Mucosa of rectum (tissue), 2 donors: Measurements from ENCODE around the gene CMTM8.
"Not testable (repeated sequence)": the region's sequence is repeated elsewhere in the genome, so short reads cannot be mapped to it uniquely, and the experiment has no call there.

Source experiments
- H3K27ac ChIP-seq, 2 donors: one replicate each; pipeline ENCODE4 v1.7.0; 2013; ENCODE audit warnings: inconsistent platforms in 2 of 2, low read depth in 2 of 2, low read length in 2 of 2
- H3K27me3 ChIP-seq, 2 donors: one replicate each; pipeline ENCODE4 v1.7.0; 2013; ENCODE audit warnings: low read length in 2 of 2; ENCODE audit not compliant: control insufficient read depth in 2 of 2, insufficient read depth in 2 of 2
- H3K36me3 ChIP-seq, 2 donors: one replicate each; pipeline ENCODE4 v1.7.0; 2013; ENCODE audit warnings: low read length in 2 of 2; ENCODE audit not compliant: control insufficient read depth in 2 of 2, insufficient read depth in 2 of 2
- H3K4me1 ChIP-seq, 2 donors: one replicate each; pipeline ENCODE4 v1.7.0; 2013; ENCODE audit warnings: low read length in 2 of 2, mild to moderate bottlenecking in 1 of 2; ENCODE audit not compliant: control insufficient read depth in 2 of 2, insufficient read depth in 2 of 2
- H3K4me3 ChIP-seq, 2 donors: one replicate each; pipeline ENCODE4 v1.7.0; 2013; ENCODE audit warnings: low read length in 2 of 2
- H3K9ac ChIP-seq, 2 donors: one replicate each; pipeline ENCODE4 v1.7.0; 2013; ENCODE audit warnings: low read length in 2 of 2, low read depth in 1 of 2, mild to moderate bottlenecking in 1 of 2
- H3K9me3 ChIP-seq, 2 donors: one replicate each; pipeline ENCODE4 v1.7.0; 2013; ENCODE audit warnings: low read length in 2 of 2; ENCODE audit not compliant: control insufficient read depth in 2 of 2
- donor health status: healthy.
- donor health status: Normal muscosa, but diverticular disease.

CMTM8 gene

GRCh38 chr3:32387512-32387911 is 149.0 kb downstream of the CMTM8 start:
- no peaks in the 10 kb centered on the region for H3K9me3 ChIP-seq
- H3K4me1 ChIP-seq: peaks cover 0 to 6% of the 10 kb centered on the region in 2 donors
- H3K27ac ChIP-seq: no peak overlapping the region
- H3K9ac ChIP-seq: no peak overlapping the region
- H3K27me3 ChIP-seq: no peaks in the 10 kb centered on the region
- no peak overlapping the region for H3K4me3 ChIP-seq
- no peaks in the 10 kb centered on the region for H3K36me3 ChIP-seq

DNA sequence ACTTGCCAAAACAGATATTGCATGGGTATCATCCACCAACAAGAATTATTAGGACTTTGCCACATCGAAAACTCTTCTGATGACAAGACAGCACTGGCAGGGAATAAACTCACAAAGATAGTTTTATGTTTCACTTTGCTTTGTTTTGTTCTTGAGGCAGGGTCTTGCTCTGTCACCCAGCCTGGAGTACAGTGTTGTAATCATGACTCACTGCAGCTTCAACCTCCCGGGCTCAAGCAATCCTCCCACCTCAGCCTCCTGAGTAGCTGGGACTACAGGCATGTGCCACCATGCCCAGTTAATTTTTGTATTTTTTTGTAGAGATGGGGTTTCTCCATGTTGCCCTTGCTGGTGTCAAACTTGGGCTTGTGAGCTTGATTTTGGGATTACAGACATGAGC is 151.1 kb downstream of the CMTM8 start:
- not testable (repeated sequence) for H3K36me3 ChIP-seq, H3K9me3 ChIP-seq, H3K27me3 ChIP-seq, H3K9ac ChIP-seq, H3K4me1 ChIP-seq, H3K4me3 ChIP-seq, H3K27ac ChIP-seq

DNA sequence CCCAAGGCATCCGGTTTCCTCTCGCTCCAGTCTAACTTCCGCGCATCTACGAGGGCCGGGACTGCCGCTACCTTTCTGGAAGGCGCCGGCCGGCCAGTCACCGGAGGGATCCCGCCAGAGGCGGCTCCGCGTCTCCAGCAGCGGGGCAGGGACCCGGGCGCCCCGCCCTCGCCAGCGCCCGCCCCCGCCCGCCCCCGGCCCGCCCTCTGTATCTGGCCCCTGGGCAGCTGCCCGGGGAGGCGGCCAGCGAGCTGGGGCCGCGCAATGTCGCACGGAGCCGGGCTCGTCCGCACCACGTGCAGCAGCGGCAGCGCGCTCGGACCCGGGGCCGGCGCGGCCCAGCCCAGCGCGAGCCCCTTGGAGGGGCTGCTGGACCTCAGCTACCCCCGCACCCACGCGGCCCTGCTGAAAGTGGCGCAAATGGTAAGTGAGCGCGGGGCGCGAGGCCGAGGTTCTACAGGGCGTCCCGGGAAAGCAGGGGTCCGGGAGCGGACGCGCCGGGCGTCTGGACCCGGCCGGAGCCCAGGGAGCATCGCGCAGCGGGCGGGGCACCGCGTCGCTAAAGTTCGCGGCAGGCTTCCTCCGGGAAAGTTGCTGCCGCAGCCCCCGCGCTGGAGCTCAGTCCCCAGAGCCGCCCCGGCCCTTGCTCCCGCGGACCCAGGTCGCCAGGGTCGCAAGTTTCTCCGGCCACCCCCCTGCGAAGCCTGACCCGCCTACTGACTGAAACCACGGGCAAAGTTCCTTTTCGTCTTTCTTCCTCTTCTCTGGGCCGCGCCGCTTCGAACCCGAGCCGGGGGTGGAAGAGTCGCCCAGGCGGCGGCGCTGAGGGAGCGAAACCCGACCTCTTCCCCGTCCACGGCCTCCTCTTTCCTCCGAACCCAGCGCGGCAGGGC is 153.4 kb downstream of the CMTM8 start, which contains the start of gene CMTM7:
TSS of gene CMTM7 (plus strand) at position 211 of the 893 bp plus-strand sequence. CDS start at position 265, 54 bp downstream.
- H3K27ac ChIP-seq: peak within 1 kb of the TSS; percentile 30 to 72
- no peaks in the 10 kb centered on the region for H3K36me3 ChIP-seq
- no peaks in the 10 kb centered on the region for H3K27me3 ChIP-seq
- peaks cover 0 to 6% of the 10 kb centered on the region in 2 donors for H3K4me1 ChIP-seq
- no peaks in the 10 kb centered on the region for H3K9me3 ChIP-seq
- H3K4me3 ChIP-seq: peak within 1 kb of the TSS; percentile 67 to 77
- H3K9ac ChIP-seq: peak within 1 kb of the TSS; percentile 65 to 67

DNA sequence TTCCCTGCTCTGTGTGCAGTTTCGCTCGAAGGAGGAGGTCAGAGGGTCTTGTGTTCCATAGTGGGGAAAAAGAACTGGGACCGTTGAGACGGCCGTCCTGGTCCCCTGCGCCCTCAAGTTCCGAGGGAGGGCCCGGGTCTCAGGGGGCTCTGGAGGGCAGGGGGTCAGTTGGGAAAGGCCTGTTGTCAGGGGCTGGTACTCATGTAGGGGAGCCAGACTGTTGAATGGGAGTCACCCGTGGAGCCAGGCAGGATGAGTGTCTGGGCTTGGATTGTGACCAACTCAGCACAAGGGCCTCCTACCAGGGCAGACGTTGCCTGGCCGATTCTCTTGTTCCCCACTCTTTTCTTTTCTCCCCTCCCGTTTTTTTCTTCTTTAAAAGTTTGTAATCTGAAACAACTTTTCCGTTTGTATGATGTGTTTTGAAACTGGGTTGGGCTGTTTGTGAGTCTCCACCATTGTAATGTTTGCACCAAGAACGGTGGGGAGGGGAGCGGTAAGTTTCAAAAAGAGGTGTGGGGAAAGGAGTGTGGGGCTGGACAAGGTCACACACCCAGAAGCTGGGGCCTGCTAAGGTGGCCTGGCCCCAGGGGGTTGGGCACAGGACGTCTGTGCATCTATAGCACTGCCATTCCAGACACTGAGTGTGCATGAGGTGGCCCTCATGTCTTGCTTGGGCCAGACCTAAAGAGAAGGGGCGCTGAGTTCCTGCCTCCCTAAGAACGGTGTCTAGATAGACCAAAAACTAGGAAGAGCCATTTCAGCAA is 154.2 kb downstream of the CMTM8 start:
- peak overlapping the region; percentile 30 to 72 for H3K27ac ChIP-seq
- peaks cover 0 to 6% of the 10 kb centered on the region in 2 donors for H3K4me1 ChIP-seq
- H3K27me3 ChIP-seq: no peaks in the 10 kb centered on the region
- H3K9me3 ChIP-seq: no peaks in the 10 kb centered on the region
- H3K36me3 ChIP-seq: no peaks in the 10 kb centered on the region
- H3K9ac ChIP-seq: peak overlapping the region; percentile 65 to 67
- peak overlapping the region; percentile 67 to 72 for H3K4me3 ChIP-seq

DNA sequence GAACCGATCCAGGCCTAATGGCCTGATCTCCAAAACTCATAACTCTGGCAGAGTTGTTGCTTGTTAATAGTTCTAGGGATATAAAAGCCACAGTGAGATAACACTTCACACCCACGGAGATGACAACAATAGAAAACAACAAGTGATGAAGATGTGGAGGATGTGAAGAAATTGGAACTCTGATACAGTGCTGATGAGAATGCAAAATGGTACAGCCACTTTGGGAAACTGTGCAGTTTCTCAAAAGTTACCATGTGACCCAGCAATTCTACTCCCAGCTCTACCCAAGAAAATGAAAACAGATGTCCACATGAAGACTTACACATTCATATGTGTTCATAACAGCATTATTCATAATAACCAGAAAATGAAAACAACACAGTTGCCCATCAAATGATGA is 157.0 kb downstream of the CMTM8 start:
- no peak overlapping the region for H3K9ac ChIP-seq
- no peaks in the 10 kb centered on the region for H3K27me3 ChIP-seq
- H3K36me3 ChIP-seq: no peaks in the 10 kb centered on the region
- no peak overlapping the region for H3K4me3 ChIP-seq
- no peaks in the 10 kb centered on the region for H3K9me3 ChIP-seq
- peaks cover 0 to 6% of the 10 kb centered on the region in 2 donors for H3K4me1 ChIP-seq
- no peak overlapping the region for H3K27ac ChIP-seq

- no peak overlapping the region for H3K27ac ChIP-seq
- H3K9ac ChIP-seq: no peak overlapping the region
- H3K4me3 ChIP-seq: no peak overlapping the region
- H3K36me3 ChIP-seq: no peaks in the 10 kb centered on the region
- H3K4me1 ChIP-seq: peaks cover 5 to 8% of the 10 kb centered on the region in 2 donors
- no peaks in the 10 kb centered on the region for H3K27me3 ChIP-seq
- no peaks in the 10 kb centered on the region for H3K9me3 ChIP-seq
Observed at GRCh38 chr3:32397941-32398340, 159.5 kb downstream of the CMTM8 start.

GRCh38 chr3:32398531-32398930 is 160.1 kb downstream of the CMTM8 start:
- peaks cover 7 to 11% of the 10 kb centered on the region in 2 donors for H3K4me1 ChIP-seq
- H3K27ac ChIP-seq: peak overlapping the region in 1 of 2 donors; percentile 9
- H3K9ac ChIP-seq: no peak overlapping the region

DNA sequence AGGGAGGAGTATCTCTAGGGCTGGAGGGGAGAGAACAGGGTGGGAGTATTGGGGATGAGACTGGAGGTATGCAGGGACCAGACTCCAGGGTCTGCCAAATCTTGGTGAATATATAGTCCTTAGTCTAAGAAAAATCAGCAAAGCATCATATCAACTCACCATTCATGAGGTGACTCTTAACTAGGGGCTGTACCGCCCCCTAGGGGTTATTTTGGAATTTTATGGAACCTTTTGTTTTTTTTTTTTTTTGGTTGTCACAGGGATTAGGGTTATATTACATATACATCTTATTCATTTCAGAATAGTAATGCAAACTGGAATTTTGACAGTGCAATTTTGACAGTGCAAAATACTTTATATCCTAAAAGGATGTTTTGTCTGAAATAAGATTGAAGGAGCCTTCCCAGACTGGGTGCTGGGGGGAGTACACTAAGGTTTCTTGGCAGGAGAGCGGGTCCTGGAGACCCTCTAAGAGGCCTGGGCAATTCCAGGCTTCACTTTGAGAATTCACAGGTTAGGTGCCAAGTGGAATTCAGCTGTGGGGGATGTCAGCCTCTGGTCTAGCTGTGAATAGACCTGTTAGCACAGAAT is 160.6 kb downstream of the CMTM8 start:
- no peak overlapping the region for H3K4me3 ChIP-seq

More at GRCh38 chr3:32398531-32398930, 160.1 kb downstream of the CMTM8 start:
- no peaks in the 10 kb centered on the region for H3K9me3 ChIP-seq
- H3K4me3 ChIP-seq: no peak overlapping the region
- no peaks in the 10 kb centered on the region for H3K27me3 ChIP-seq
- H3K36me3 ChIP-seq: no peaks in the 10 kb centered on the region

GRCh38 chr3:32401126-32401525 is 162.6 kb downstream of the CMTM8 start:
- peak overlapping the region; percentile 86 to 88 for H3K27ac ChIP-seq
- peaks cover 7 to 13% of the 10 kb centered on the region in 2 donors for H3K4me1 ChIP-seq
- H3K4me3 ChIP-seq: peak overlapping the region; percentile 64
- no peaks in the 10 kb centered on the region for H3K9me3 ChIP-seq
- no peaks in the 10 kb centered on the region for H3K27me3 ChIP-seq
- H3K36me3 ChIP-seq: no peaks in the 10 kb centered on the region
- H3K9ac ChIP-seq: peak overlapping the region; percentile 72 to 74

More for the DNA sequence above, 160.6 kb downstream of the CMTM8 start:
- no peaks in the 10 kb centered on the region for H3K27me3 ChIP-seq
- no peaks in the 10 kb centered on the region for H3K9me3 ChIP-seq
- peaks cover 7 to 11% of the 10 kb centered on the region in 2 donors for H3K4me1 ChIP-seq
- no peak overlapping the region for H3K9ac ChIP-seq
- H3K27ac ChIP-seq: peak overlapping the region in 1 of 2 donors; percentile 9
- H3K36me3 ChIP-seq: no peaks in the 10 kb centered on the region
